ENCODE data around the gene SRRT. TPM values are rescaled to one million over a fixed set of nuclear protein-coding genes. Genes with fewer than 3 reads are reported as not detected.

The SRRT gene
- total and polyA plus RNA-seq, 2 donors (not counting 3 experiments of a cell fraction or from before 2014, with no cell fraction given) = 58.6 to 199 TPM

GRCh38 chr7:100867040-100867775 is 7.7 kb upstream of the SRRT start, which contains the start of gene TRIP6:
Gene TRIP6, plus strand, starts transcription at chr7:100867387. Its CDS starts 111 bp downstream, at chr7:100867498.
- intact Hi-C loops (cut with micrococcal nuclease) (loop anchor here (1.0 to 10.0 kb wide), 3 partner anchors 8 to 282 kb away; partner anchors contain the start of genes FBXO24, LRCH4 and SRRT), dilution Hi-C loops (cut with MboI; ENCODE audit: extremely low pct_ligation_motif_present, low sequenced_read_pairs) (no loop called here)
- ChIA-PET CTCF (interaction anchor here (0.7 to 1.0 kb wide), 2 partner anchors 15 to 162 kb away, joined by 3 to 5 read pairs; partner anchors contain the start of genes POP7 and SLC12A9), POLR2A (interaction anchor here (0.7 to 1.0 kb wide), 2 partner anchors 8 to 20 kb away, joined by 3 to 4 read pairs; partner anchors contain the start of gene SRRT)
- FAIRE-seq = peak; percentile 91
- peak within 1 kb of the TSS; percentile 72 to 93 (median 87) for H3K4me3 ChIP-seq (replicated peaks in 1 of 3; ENCODE audit: insufficient read depth in 1 of 3, low read depth in 1 of 3, low read length in 3 of 3)
- H2AFZ ChIP-seq (ENCODE audit: low read depth, low read length) = peak within 1 kb of the TSS; percentile 60
- peak within 1 kb of the TSS; percentile 90 for H3K27ac ChIP-seq (ENCODE audit: insufficient read depth, low read depth, low read length)
- no peaks in the 10 kb centered on the region for H3K9me3 ChIP-seq (replicated peaks; ENCODE audit: control insufficient read depth, insufficient read depth, low read length)
- TSS peak; percentile 67 for BruUV-seq (replicated peaks)
- H3K79me2 ChIP-seq (ENCODE audit: control insufficient read depth, insufficient read depth, low read length) = peaks cover 25% of the 10 kb centered on the region
- H3K9ac ChIP-seq (replicated peaks; ENCODE audit: extremely low read depth, insufficient read depth, low read length) = peak within 1 kb of the TSS; percentile 98
- H3K4me1 ChIP-seq (ENCODE audit: control insufficient read depth, extremely low read depth, insufficient read depth, low read length) = peaks cover 36% of the 10 kb centered on the region
- no peaks in the 10 kb centered on the region for H3K27me3 ChIP-seq (ENCODE audit: control insufficient read depth in 2 of 2, insufficient read depth in 2 of 2, low read length in 2 of 2)
- peak within 1 kb of the TSS; percentile 86 for H3K4me2 ChIP-seq (ENCODE audit: insufficient read depth, low read length)
- no peaks in the 10 kb centered on the region for H3K9me1 ChIP-seq (replicated peaks; ENCODE audit: control insufficient read depth, extremely low read depth, insufficient read depth, low read length)
- H4K20me1 ChIP-seq (replicated peaks; ENCODE audit: control insufficient read depth, extremely low read depth, insufficient read depth, low read length) = no peaks in the 10 kb centered on the region
- TF ChIP-seq GATA2 (IDR thresholded peaks at IDR 0.05; ENCODE audit: insufficient read depth, insufficient read length, low read depth, low read length) = no peak
- no peak for TF ChIP-seq CTCF (IDR thresholded peaks at IDR 0.05; ENCODE audit: extremely low read depth in 1 of 2, insufficient read depth in 1 of 2, low read depth in 1 of 2, low read length in 2 of 2)
- TF ChIP-seq POLR2AphosphoS5 (IDR thresholded peaks at IDR 0.05; ENCODE audit: insufficient read depth, low read depth, low read length) = no peak
- peak; percentile 62 for TF ChIP-seq FOS (IDR thresholded peaks at IDR 0.05; ENCODE audit: borderline replicate concordance, insufficient read depth, low read length)
- peak; percentile 82 for TF ChIP-seq POLR2A (IDR thresholded peaks at IDR 0.05; ENCODE audit: low read depth, low read length)
- TF ChIP-seq EZH2 (IDR thresholded peaks at IDR 0.05; ENCODE audit: borderline replicate concordance, low read depth, low read length, severe bottlenecking) = no peak
- no peak for TF ChIP-seq MYC (IDR thresholded peaks at IDR 0.05; ENCODE audit: low read depth, low read length)
- TF ChIP-seq MAX (IDR thresholded peaks at IDR 0.05; ENCODE audit: insufficient read depth, insufficient read length) = peak; percentile 78
- TF ChIP-seq JUN (IDR thresholded peaks at IDR 0.05; ENCODE audit: borderline replicate concordance, insufficient read depth, insufficient read length, low read depth) = peak; percentile 86
- DNase-seq (ENCODE audit: low read depth, low spot score) = peak; percentile 76
- peaks cover 4 to 17% of the 10 kb centered on the region in 2 experiments for H3K36me3 ChIP-seq (ENCODE audit: control insufficient read depth in 2 of 2, extremely low read depth in 1 of 2, insufficient read depth in 2 of 2, low read length in 2 of 2)
